Upper lobe of left lung (tissue), 6 donors: ENCODE measurements around the gene HAUS8. TPM values are rescaled to one million over a fixed set of nuclear protein-coding genes. Genes with fewer than 3 reads are reported as not detected.
"Not testable (repeated sequence)": the region's sequence is repeated elsewhere in the genome, so short reads cannot be mapped to it uniquely, and the experiment has no call there.

Experiments used
- ATAC-seq, 2 donors: fragments of 200-7000 bp; cut with Tn5 transposase; one replicate each; pipeline ENCODE4 v1.9.1; 2022; ENCODE audit warnings: mild to moderate bottlenecking in 2 of 2, moderate library complexity in 2 of 2; ENCODE audit not compliant: low FRiP score in 2 of 2
- DNase-seq, 2 donors: peaks; one replicate each; pipeline ENCODE4 v3.0.0-alpha.2; 2019 to 2020
- H3K27ac ChIP-seq, 4 donors: fragments of 200-600 bp; sonication (generic); one replicate each; pipeline ENCODE4 v1.5.1; 2016 to 2019
- H3K27me3 ChIP-seq, 4 donors: fragments of 200-600 bp; sonication (generic); one replicate each; pipeline ENCODE4 v1.5.1; 2017 to 2019
- H3K36me3 ChIP-seq, 4 donors: fragments of 200-600 bp; sonication (generic); one replicate each; pipeline ENCODE4 v1.5.1; 2016 to 2019
- H3K4me1 ChIP-seq, 4 donors: fragments of 200-600 bp; sonication (generic); one replicate each; pipeline ENCODE4 v1.5.1; 2018 to 2019
- H3K4me3 ChIP-seq, 4 donors: fragments of 200-600 bp; sonication (generic); one replicate each; pipeline ENCODE4 v1.5.1; 2017 to 2019; ENCODE audit warnings: mild to moderate bottlenecking in 2 of 4, moderate library complexity in 1 of 4
- H3K9me3 ChIP-seq, 4 donors: fragments of 200-600 bp; sonication (generic); one replicate each; pipeline ENCODE4 v1.5.1; 2018 to 2019
- EP300 ChIP-seq, 4 donors: sonication (generic); formaldehyde crosslinking; IDR thresholded peaks; one replicate each; pipeline ENCODE4 v1.5.1; 2017; ENCODE audit warnings: antibody characterized with exemption in 4 of 4, control low read depth in 2 of 4
- POLR2A ChIP-seq, 4 donors: fragments of 450-650 bp; IDR thresholded peaks; one replicate each; pipeline ENCODE4 v1.5.1; 2016 to 2017; ENCODE audit warnings: antibody characterized with exemption in 4 of 4, mild to moderate bottlenecking in 2 of 4
- POLR2AphosphoS5 ChIP-seq, 2 donors: sonication (generic); formaldehyde crosslinking; IDR thresholded peaks; one replicate each; pipeline ENCODE4 v1.5.1; 2017; ENCODE audit warnings: antibody characterized with exemption in 2 of 2
- WGBS, 2 donors: methylation state at CpG; one replicate each; pipeline ENCODE4 v1.1.5; 2017 to 2018; 5-methylcytosine and 5-hydroxymethylcytosine counted together
- total RNA-seq, 6 donors: library from RNA; depleted of rRNA in 4 of 6; stranded (reverse); fragments of >200 nt in 4 of 6; gene quantifications; one replicate each; pipeline versions ENCODE4 v1.1.0 to v1.2.1, GENCODE V29; 2016 to 2021
- TF ChIP-seq, protein P1 (sequence below), 6 experiments: fragments of 450-650 bp in 4 of 6; fragments of 200-600 bp in 2 of 6; sonication (generic) in 2 of 6; IDR thresholded peaks; one replicate each; pipeline ENCODE4 v1.5.1; 2016 to 2019; ENCODE audit warnings: antibody characterized with exemption in 6 of 6
- donor health status: DM: no; HTN: no; CAD: no; lungs with moderate emphysema.
- donor health status: DM: no; HTN: yes; CAD: no; lungs with severe emphysema.

The HAUS8 gene
- total RNA-seq, 6 donors from 2014 or later = 4.9 to 21.0 (median 8.7) TPM

DNA sequence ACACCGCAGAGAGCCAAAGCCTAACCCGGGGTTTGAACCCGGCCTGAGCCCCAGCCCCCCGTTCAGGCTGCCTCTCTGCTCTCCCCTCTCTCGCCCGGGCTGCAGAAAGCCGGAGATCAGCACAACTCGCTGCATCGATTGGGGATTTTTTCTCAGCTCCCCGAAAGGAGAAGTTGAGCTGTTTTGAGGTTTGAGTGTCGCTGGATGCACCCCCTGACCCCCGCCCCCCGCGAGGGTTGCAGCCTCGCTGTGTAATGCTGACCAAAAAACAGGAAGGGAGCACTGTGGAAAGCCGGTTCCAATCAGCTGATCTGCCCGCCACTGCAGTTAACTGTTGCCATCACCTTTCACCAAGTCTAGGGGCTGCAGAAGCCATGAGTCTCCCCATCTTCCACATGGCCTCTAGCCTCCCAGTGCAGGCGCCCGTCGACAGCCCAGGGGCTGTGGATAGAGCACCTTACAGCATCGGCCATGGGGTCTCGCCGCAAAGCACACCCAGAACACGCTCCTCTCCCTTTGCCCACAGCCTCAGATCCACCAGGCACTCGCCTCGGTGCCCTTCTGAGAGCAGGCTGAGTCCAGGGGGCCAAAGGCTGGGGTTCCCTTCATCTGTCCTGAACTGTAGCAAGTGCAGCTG, 34.8 kb upstream of the HAUS8 start:
- 54 to 75% methylated on average over 17 to 23 of the region's 26 CpGs for WGBS, 2 donors
- no peak overlapping the region for H3K4me3 ChIP-seq
- peak; percentile 86 to 90 for DNase-seq

DNA sequence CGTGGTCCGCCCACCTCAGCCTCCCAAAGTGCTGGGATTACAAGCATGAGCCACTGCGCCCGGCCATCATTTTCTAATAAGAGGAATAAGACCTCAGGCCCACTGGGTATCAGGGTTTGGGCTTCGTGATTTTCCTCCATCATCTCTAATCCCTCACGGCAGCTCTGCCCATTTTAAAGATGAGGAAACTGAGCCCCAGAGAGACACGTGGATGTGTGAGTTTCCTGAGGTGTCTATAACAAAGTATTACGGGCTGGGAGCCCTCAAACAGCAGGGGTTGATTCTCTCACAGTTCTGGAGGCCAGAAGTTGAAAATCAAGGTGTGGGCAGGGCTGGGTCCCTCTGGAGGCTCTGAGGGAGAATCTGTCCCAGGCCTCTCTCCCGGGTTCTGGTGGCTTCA, 34.0 kb upstream of the HAUS8 start:
- WGBS, 2 donors = 91 to 92% methylated on average over 9 of the region's 9 CpGs
- Histone ChIP-seq H3K27ac (peak overlapping the region; percentile 61 to 88 (median 80)), H3K4me1 (peaks cover 21 to 68% (median 41%) of the 10 kb centered on the region in 4 donors), H3K9me3 (no peaks in the 10 kb centered on the region), H3K36me3 (peaks cover 0 to 25% (median 6%) of the 10 kb centered on the region in 4 donors), H3K27me3 (no peaks in the 10 kb centered on the region), H3K4me3 (no peak overlapping the region)
- DNase-seq (no peak), ATAC-seq (no peak)
- no peak for TF ChIP-seq POLR2AphosphoS5 (IDR thresholded peaks at IDR 0.05)
- TF ChIP-seq, protein P1, sequence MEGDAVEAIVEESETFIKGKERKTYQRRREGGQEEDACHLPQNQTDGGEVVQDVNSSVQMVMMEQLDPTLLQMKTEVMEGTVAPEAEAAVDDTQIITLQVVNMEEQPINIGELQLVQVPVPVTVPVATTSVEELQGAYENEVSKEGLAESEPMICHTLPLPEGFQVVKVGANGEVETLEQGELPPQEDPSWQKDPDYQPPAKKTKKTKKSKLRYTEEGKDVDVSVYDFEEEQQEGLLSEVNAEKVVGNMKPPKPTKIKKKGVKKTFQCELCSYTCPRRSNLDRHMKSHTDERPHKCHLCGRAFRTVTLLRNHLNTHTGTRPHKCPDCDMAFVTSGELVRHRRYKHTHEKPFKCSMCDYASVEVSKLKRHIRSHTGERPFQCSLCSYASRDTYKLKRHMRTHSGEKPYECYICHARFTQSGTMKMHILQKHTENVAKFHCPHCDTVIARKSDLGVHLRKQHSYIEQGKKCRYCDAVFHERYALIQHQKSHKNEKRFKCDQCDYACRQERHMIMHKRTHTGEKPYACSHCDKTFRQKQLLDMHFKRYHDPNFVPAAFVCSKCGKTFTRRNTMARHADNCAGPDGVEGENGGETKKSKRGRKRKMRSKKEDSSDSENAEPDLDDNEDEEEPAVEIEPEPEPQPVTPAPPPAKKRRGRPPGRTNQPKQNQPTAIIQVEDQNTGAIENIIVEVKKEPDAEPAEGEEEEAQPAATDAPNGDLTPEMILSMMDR (IDR thresholded peaks at IDR 0.05) = no peak
- TF ChIP-seq EP300 (IDR thresholded peaks at IDR 0.05) = no peak
- no peak for TF ChIP-seq POLR2A (IDR thresholded peaks at IDR 0.05)

More for the DNA sequence above, 34.8 kb upstream of the HAUS8 start:
- peaks cover 21 to 68% (median 41%) of the 10 kb centered on the region in 4 donors for H3K4me1 ChIP-seq
- peak overlapping the region; percentile 61 to 88 (median 80) for H3K27ac ChIP-seq
- no peaks in the 10 kb centered on the region for H3K9me3 ChIP-seq
- TF ChIP-seq POLR2A (IDR thresholded peaks at IDR 0.05) (peak in 1 of 4 donors; percentile 39), EP300 (IDR thresholded peaks at IDR 0.05) (peak in 1 of 4 donors; percentile 73), POLR2AphosphoS5 (IDR thresholded peaks at IDR 0.05) (peak; percentile 38 to 58)
- TF ChIP-seq, protein P1 (IDR thresholded peaks at IDR 0.05) = no peak
- no peaks in the 10 kb centered on the region for H3K27me3 ChIP-seq
- peak; percentile 59 to 67 for ATAC-seq
- H3K36me3 ChIP-seq = peaks cover 0 to 25% (median 6%) of the 10 kb centered on the region in 4 donors

DNA sequence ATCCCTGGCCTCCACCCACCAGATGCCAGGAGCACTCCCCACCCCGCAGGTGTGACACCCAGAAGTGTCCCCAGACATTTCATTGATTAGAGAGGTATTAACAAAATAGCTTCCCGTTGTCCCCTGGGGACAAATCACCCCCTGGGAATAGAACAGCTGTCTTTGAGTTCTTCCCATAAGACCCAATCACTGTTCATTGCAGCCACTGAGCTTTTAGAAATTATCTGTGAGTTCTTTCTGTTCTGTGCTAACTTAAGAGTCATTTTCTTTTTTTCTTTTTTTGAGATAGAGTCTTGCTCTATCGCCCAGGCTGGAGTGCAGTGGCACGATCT, 33.2 kb upstream of the HAUS8 start:
- DNase-seq (no peak), ATAC-seq (no peak)
- TF ChIP-seq POLR2A (IDR thresholded peaks at IDR 0.05) (no peak), POLR2AphosphoS5 (IDR thresholded peaks at IDR 0.05) (no peak), EP300 (IDR thresholded peaks at IDR 0.05) (no peak)
- TF ChIP-seq, protein P1 (IDR thresholded peaks at IDR 0.05) = no peak
- Histone ChIP-seq H3K4me3 (no peak overlapping the region), H3K36me3 (peaks cover 0 to 30% (median 9%) of the 10 kb centered on the region in 4 donors), H3K27me3 (no peaks in the 10 kb centered on the region), H3K4me1 (peaks cover 21 to 63% (median 39%) of the 10 kb centered on the region in 4 donors), H3K27ac (peak overlapping the region; percentile 63 to 88 (median 80)), H3K9me3 (no peaks in the 10 kb centered on the region)
- 88 to 91% methylated on average over 4 of the region's 4 CpGs for WGBS, 2 donors

DNA sequence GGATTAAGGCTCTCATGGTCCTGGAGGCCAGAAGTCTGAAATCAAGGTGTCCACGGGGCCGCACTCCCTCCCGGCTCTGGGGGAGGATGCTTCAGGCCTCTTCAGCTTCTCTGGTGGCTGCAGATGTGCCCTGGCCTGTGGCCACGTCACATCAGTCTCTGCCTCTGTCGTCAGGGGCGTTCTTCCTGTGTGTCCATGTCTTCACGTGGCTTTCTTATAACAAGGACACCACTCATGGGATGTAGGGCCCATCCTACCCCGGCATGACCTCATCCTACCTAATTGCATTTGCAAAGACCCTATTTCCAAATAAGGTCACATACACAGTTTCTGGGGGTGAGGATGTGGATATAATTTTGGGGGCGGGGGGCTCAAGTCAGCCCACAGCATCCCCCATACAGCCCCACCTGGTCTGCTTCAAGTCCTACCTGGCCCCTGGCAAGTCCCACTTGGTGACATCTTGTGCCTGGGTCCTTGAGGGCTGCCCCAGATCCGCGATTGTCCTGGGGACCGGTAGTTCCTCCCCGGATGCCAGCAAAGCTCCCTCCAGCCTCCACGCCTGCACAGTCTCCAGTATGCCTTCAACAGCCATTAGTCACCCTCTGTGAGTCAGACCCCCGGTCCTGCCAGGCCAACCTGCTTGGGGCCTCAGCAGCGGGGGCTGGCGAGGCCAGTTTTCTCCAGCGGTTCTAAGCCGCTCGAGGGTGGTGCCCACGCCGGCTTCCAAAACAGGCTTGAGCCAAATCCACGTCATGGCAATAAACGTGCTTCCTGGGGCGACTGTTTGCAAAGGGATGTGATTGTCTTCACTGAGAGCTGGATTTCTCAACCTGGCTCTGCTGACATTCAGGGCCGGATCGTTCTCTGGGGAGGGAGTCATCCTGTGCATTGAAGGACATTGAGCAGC, 32.5 kb upstream of the HAUS8 start:
- Histone ChIP-seq H3K4me3 (no peak overlapping the region), H3K4me1 (peaks cover 21 to 57% (median 36%) of the 10 kb centered on the region in 4 donors), H3K36me3 (peaks cover 2 to 36% (median 12%) of the 10 kb centered on the region in 4 donors), H3K27ac (peak overlapping the region; percentile 63 to 88 (median 80)), H3K9me3 (no peaks in the 10 kb centered on the region), H3K27me3 (no peaks in the 10 kb centered on the region)
- DNase-seq (peak; percentile 80 to 83), ATAC-seq (peak; percentile 80 to 91)
- TF ChIP-seq, protein P1 (IDR thresholded peaks at IDR 0.05) = no peak
- TF ChIP-seq POLR2A (IDR thresholded peaks at IDR 0.05) (peak in 1 of 4 donors; percentile 43), POLR2AphosphoS5 (IDR thresholded peaks at IDR 0.05) (peak; percentile 31 to 37), EP300 (IDR thresholded peaks at IDR 0.05) (no peak)
- WGBS, 2 donors = 42 to 48% methylated on average over 9 to 27 of the region's 27 CpGs

DNA sequence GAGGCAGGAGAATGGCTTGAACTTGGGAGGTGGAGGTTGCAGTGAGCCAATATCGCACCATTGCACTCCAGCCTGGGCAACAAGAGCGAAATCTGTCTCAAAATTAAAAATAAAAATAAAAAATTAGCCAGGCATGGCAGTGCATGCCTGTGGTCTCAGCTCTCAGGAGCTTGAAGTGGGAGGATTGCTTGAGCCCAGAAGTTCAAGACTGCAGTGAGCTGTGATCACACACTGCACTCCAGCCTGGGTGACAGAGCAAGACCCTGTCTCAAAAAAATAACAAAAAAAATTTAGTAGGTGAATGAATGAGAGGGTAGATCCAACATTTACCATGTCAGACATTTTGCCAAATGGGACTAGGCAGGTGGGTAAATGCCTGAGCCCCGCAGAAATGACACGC, 31.7 kb upstream of the HAUS8 start:
- H3K4me1 ChIP-seq = peaks cover 20 to 48% (median 30%) of the 10 kb centered on the region in 4 donors
- peaks cover 5 to 41% (median 15%) of the 10 kb centered on the region in 4 donors for H3K36me3 ChIP-seq
- H3K4me3 ChIP-seq, ATAC-seq, H3K9me3 ChIP-seq, H3K27me3 ChIP-seq, DNase-seq: not testable (repeated sequence)
- peak overlapping the region; percentile 63 to 88 (median 80) for H3K27ac ChIP-seq
- WGBS, 2 donors = 96 to 97% methylated on average over 4 of the region's 4 CpGs
